HG02642 (cell line): Measurements from ENCODE around the gene TBPL1.

ENCODE experiments used
- ATAC-seq: cut with Tn5 transposase; IDR thresholded peaks from one replicate; pipeline ENCODE4 v1.9.1; 2021; ENCODE audit warnings: mild to moderate bottlenecking; ENCODE audit not compliant: unreplicated experiment, poor library complexity

Gene TBPL1

GRCh38 chr6:134000443-134000842 lies 47.4 kb downstream of the TBPL1 start:
- no peak for ATAC-seq

DNA sequence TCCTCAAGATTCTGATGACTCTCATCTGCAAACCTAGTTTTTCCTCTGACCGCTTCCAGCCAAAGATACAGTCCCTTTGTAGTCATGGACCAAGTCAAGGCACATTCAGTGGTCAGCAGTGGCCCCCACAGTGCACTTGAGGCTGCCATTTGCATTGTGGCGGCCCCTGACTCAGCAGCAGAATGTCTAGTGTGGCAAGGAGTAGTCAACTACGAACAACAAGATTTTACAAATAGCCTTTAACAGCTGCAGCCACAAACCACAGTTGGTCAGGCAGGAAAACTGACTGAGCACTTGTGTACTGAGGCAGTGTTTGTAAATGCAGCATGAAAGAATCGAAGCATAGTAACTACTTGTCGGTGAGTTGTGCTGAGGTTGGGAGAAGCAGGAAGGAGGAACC lies 49.8 kb downstream of the TBPL1 start:
- ATAC-seq: no peak

- ATAC-seq: no peak
These were observed 50.5 kb downstream of the TBPL1 start for GRCh38 chr6:134003542-134003951.

- ATAC-seq: no peak
These were observed 51.7 kb downstream of the TBPL1 start for GRCh38 chr6:134004714-134005113.

DNA sequence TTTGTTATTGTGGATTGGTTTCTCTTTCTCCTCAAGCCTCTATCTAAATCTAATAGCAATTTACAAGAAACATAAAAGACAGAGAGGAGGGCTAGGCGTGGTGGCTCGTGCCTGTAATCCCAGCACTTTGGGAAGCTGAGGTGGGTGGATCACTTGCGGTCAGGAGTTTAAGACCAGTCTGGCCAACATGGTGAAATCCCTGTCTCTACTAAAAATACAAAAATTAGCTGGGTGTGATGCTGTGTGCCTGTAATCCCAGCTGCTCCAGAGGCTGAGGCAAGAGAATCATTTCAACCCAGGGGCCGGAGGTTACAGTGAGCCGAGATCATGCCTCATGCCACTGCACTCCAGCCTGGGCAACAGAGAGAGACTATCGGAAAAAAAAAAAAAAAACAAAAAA lies 52.8 kb downstream of the TBPL1 start:
- no peak for ATAC-seq

GRCh38 chr6:134007077-134007476 lies 54.1 kb downstream of the TBPL1 start:
- no peak for ATAC-seq

GRCh38 chr6:134009876-134010275 lies 56.9 kb downstream of the TBPL1 start:
- ATAC-seq: no peak

GRCh38 chr6:134010400-134010799 lies 57.4 kb downstream of the TBPL1 start:
- ATAC-seq: no peak

GRCh38 chr6:134010974-134011373 lies 58.0 kb downstream of the TBPL1 start:
- ATAC-seq: no peak

GRCh38 chr6:134014588-134015137 lies 61.6 kb downstream of the TBPL1 start:
- no peak for ATAC-seq

DNA sequence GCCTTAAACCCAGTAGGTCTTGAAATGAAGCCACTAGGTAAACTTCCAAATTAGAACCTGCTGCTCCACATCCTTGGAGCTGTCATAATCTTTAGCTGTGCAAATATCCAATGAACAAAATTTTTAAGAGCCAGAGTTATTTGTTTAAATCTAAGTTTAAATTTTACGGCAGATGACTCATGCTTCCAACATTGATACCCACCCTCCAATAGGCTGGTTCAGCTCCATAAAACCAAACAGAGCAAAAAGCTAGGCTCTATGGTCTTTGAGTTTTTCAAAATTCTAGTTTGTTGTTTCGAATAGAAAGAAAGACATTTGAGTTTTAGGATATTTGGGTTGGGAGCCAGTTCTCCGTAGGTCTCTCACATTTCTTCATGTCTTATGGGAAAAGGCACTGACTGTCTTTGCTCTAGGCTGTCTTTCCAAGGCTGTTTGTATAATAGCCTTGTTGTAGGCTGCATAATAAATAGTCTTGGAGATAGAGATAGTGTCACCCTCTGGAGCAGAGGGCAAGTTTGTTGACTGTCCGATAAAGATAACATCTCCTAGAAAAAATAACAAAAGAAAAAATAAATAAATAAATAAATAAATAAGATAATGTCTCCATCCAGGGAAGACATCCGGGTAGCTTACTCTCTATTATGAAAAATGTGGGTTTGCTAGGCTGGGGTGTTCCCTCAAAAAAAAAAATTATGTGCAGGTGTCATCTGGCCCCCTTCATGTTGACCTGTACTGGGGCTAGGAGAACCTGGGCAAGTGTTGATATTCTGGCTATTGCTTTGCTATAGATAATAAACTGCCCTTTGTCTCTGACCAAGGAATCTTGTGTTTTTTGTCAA lies 62.9 kb downstream of the TBPL1 start:
- no peak for ATAC-seq

DNA sequence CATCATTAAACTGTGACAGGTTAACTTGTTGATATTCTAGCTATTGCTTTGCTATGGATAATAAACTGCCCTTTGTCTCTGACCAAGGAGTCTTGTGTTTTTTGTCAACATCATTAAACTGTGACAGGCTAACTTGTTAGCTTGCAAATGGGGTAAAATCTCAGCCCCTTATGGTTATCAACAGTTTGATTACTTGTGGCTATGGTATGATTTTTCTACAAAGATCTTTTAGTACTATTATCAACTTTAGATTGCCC lies 63.5 kb downstream of the TBPL1 start:
- no peak for ATAC-seq

GRCh38 chr6:134020071-134020470 lies 67.0 kb downstream of the TBPL1 start:
- ATAC-seq: no peak

- ATAC-seq: no peak
These were observed 67.5 kb downstream of the TBPL1 start for GRCh38 chr6:134020543-134020942.

- ATAC-seq: no peak
These were observed 67.9 kb downstream of the TBPL1 start for GRCh38 chr6:134020968-134021367.

DNA sequence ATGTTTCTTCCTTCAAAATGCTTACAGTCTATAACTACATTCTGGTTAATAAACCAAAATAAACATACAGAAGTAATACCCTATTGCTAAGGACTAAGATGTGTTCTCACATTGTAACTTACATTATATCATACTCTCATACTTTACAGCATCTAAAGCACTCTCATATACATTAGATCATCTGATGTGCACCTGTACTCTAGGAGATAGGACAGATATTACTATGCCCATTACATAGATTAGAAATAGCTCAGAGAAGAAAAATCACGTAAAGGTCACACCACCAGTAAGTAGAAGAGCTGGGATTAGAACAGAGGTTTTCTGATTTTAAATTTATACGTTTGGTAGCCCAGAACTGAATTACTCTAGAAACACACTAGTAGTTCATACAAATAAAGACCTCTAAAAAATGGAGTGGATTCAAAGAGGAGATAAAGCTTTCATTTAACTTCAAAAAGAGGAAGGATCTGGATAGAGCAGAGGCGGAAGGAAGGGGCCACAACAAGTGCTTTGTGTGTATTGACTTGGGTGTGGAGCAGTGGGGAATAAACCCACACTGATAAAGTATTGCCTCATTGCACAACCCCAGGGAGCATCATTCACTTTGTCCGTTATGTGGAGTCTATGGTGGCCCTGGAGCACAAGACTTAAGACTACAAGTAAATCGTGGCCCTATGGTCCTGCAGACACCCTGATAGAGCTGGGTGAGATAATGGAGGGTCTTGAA lies 68.5 kb downstream of the TBPL1 start:
- no peak for ATAC-seq

DNA sequence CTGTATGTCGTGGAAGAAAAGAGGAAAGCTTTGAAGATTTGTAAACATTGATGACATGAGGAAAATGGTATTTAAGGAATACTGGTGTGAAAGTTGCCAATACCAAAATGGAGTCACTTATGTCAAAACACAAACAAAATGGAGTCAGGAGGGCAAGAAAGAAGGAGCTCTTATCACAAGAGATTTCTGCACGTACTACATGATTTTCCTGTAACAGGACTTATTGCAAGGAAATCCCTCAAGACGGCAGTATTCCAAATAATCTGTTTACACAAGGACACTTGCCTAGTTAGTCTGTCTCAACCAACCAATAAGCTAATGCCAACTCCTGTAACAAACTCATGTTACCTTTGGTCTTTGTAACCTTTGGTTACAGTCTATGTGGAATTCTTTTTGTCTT lies 69.6 kb downstream of the TBPL1 start:
- ATAC-seq: no peak

GRCh38 chr6:134026597-134026996 lies 73.6 kb downstream of the TBPL1 start:
- ATAC-seq: no peak

GRCh38 chr6:134028438-134028837 lies 75.4 kb downstream of the TBPL1 start:
- ATAC-seq: no peak

- no peak for ATAC-seq
These were observed 76.8 kb downstream of the TBPL1 start for GRCh38 chr6:134029495-134030455.
